Thoracic aorta (tissue), 2 donors: Measurements from ENCODE around the gene ZBTB8A. TPM values are rescaled to one million over a fixed set of nuclear protein-coding genes. Genes with fewer than 3 reads are reported as not detected.

Experiments
- ATAC-seq: fragments of 150-250 bp; one replicate; pipeline ENCODE4 v1.8.0; 2017; ENCODE audit warnings: low read depth; ENCODE audit not compliant: insufficient number of reproducible peaks, low FRiP score
- DNase-seq: peaks from one replicate; pipeline ENCODE4 v3.0.0-alpha.2; 2020; ENCODE audit warnings: low spot score
- H3K27ac ChIP-seq, 2 donors: fragments of 200-600 bp; sonication (generic); 1 replicate in 1 of 2; 2 replicates in 1 of 2; pipeline ENCODE4 v1.5.1; 2016; ENCODE audit warnings: mild to moderate bottlenecking in 2 of 2, moderate library complexity in 2 of 2
- H3K27me3 ChIP-seq: fragments of 200-600 bp; sonication (generic); replicated peaks from 2 replicates; pipeline ENCODE4 v1.6.0; 2016; ENCODE audit warnings: mild to moderate bottlenecking; ENCODE audit not compliant: insufficient read depth
- H3K36me3 ChIP-seq: fragments of 200-600 bp; sonication (generic); one replicate; pipeline ENCODE4 v1.5.1; 2016
- H3K4me1 ChIP-seq, 2 donors: fragments of 200-600 bp; sonication (generic); 1 replicate in 1 of 2; 2 replicates in 1 of 2; pipeline versions ENCODE4 v1.5.1 to v1.6.0; 2016; ENCODE audit warnings: low read depth in 2 of 2, mild to moderate bottlenecking in 1 of 2; ENCODE audit not compliant: control insufficient read depth in 1 of 2
- H3K4me3 ChIP-seq: fragments of 200-600 bp; sonication (generic); 2 replicates; pipeline ENCODE4 v1.5.1; 2016; ENCODE audit warnings: mild to moderate bottlenecking
- H3K9me3 ChIP-seq: fragments of 200-600 bp; sonication (generic); 2 replicates; pipeline ENCODE4 v1.5.1; 2016
- total RNA-seq, 2 donors: library from RNA; depleted of rRNA; stranded (reverse); fragments of >200 nt; gene quantifications; one replicate each; pipeline versions ENCODE4 v1.1.0 to v1.2.3, GENCODE V29; 2016
- TF ChIP-seq, protein P1 (sequence below): fragments of 200-600 bp; sonication (generic); IDR thresholded peaks from one replicate; pipeline ENCODE4 v1.5.1; 2019; ENCODE audit warnings: antibody characterized with exemption

Gene ZBTB8A
- total RNA-seq, 2 donors from 2014 or later = 4.5 to 5.6 TPM

DNA sequence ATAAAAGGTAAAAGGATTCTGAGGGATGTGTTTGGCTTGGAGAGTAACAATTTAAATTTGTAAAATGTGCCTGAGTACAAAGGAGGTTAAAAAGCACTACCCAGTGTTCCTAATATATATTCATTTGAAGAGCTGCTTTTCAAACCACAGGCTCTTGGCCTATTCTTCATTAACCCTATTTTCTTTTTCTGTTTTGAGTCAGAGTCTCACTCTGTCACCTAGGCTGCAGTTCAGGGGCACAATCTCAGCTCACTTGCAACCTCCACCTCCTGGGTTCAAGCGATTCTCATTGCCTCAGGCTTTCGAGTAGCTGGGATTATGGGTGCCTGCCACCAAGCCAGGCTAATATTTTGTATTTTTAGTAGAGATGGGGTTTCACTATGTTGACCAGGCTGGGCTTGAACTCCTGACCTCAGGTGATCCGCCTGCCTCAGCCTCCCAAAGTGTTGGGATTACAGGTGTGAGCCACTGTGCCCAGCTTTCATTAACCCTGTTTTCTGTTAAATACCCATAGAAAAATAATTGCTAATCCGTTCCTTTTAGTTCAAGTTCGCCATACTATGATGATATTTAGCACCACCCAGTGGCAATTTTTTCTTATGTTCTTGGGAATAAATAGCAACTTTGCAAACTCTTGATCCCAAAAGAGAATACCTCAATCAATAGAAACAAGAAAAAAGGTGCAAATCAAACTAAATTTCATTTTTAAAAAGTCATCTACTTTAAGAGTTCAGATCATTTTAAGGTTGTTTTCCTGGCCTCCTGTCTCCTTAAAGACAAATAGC is 80.7 kb downstream of the ZBTB8A start:
- H3K36me3 ChIP-seq = peaks cover 3% of the 10 kb centered on the region
- H3K9me3 ChIP-seq = no peaks in the 10 kb centered on the region
- TF ChIP-seq, protein P1, sequence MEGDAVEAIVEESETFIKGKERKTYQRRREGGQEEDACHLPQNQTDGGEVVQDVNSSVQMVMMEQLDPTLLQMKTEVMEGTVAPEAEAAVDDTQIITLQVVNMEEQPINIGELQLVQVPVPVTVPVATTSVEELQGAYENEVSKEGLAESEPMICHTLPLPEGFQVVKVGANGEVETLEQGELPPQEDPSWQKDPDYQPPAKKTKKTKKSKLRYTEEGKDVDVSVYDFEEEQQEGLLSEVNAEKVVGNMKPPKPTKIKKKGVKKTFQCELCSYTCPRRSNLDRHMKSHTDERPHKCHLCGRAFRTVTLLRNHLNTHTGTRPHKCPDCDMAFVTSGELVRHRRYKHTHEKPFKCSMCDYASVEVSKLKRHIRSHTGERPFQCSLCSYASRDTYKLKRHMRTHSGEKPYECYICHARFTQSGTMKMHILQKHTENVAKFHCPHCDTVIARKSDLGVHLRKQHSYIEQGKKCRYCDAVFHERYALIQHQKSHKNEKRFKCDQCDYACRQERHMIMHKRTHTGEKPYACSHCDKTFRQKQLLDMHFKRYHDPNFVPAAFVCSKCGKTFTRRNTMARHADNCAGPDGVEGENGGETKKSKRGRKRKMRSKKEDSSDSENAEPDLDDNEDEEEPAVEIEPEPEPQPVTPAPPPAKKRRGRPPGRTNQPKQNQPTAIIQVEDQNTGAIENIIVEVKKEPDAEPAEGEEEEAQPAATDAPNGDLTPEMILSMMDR = no peak
- no peak for ATAC-seq
- H3K4me3 ChIP-seq = no peak overlapping the region
- no peak overlapping the region for H3K27ac ChIP-seq
- no peaks in the 10 kb centered on the region for H3K4me1 ChIP-seq
- no peaks in the 10 kb centered on the region for H3K27me3 ChIP-seq
- DNase-seq = no peak

DNA sequence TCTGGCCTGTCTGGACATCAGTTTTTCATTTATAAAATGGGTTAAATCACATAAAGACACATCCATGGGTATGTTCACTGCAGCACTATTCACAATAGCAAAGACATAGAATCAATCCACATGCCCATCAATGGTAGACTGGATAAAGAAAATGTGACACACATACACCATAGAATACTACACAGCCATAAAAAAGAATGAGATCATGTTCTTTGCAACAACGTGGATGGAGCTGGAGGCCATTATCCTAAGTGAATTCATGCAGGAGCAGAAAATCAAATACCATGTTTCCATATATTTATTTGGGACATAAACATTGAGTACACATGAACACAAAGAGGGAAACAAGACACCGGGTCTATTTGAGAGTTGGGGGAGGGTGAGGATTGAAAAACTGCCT is 83.0 kb downstream of the ZBTB8A start:
- no peak for ATAC-seq
- TF ChIP-seq, protein P1 = no peak
- Histone ChIP-seq H3K27ac (no peak overlapping the region), H3K4me1 (no peaks in the 10 kb centered on the region), H3K27me3 (no peaks in the 10 kb centered on the region), H3K9me3 (no peaks in the 10 kb centered on the region), H3K36me3 (peaks cover 3% of the 10 kb centered on the region), H3K4me3 (no peak overlapping the region)
- no peak for DNase-seq

GRCh38 chr1:32622806-32623681 is 83.8 kb downstream of the ZBTB8A start:
- DNase-seq (no peak), ATAC-seq (no peak)
- Histone ChIP-seq H3K36me3 (peaks cover 3% of the 10 kb centered on the region), H3K27me3 (no peaks in the 10 kb centered on the region), H3K4me1 (no peaks in the 10 kb centered on the region), H3K27ac (no peak overlapping the region), H3K9me3 (no peaks in the 10 kb centered on the region), H3K4me3 (no peak overlapping the region)
- TF ChIP-seq, protein P1 = no peak

- Histone ChIP-seq H3K9me3 (no peaks in the 10 kb centered on the region), H3K4me1 (no peaks in the 10 kb centered on the region), H3K36me3 (peaks cover 7% of the 10 kb centered on the region), H3K4me3 (no peak overlapping the region), H3K27me3 (no peaks in the 10 kb centered on the region), H3K27ac (no peak overlapping the region)
- TF ChIP-seq, protein P1 = no peak
- no peak for ATAC-seq
- DNase-seq = no peak
These were observed 84.5 kb downstream of the ZBTB8A start for GRCh38 chr1:32623775-32624174.

DNA sequence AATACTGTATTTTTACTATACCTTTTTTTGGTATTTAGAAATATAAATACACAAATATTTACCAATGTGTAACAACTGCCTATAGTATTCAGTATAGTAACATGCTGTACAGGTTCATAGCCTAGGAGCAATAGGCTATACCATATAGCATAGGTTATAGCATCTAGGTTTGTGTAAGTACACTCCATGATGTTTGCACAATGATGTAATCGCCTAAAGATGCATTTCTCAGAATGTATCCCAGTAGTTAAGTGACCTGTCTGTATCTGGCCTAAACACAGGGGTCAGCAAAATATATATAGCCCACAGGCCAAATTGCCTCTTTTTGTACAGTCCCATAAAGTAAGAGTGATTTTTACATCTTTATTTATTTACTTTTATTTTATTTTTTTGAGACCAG is 86.9 kb downstream of the ZBTB8A start:
- Histone ChIP-seq H3K36me3 (peaks cover 7% of the 10 kb centered on the region), H3K4me1 (no peaks in the 10 kb centered on the region), H3K4me3 (no peak overlapping the region), H3K27me3 (no peaks in the 10 kb centered on the region), H3K9me3 (no peaks in the 10 kb centered on the region), H3K27ac (no peak overlapping the region)
- no peak for ATAC-seq
- no peak for DNase-seq
- TF ChIP-seq, protein P1 = no peak
